VCaP (cell line): ENCODE results near the gene USO1.
"Not testable (repeated sequence)": the region's sequence is repeated elsewhere in the genome, so short reads cannot be mapped to it uniquely, and the experiment has no call there.

Source experiments
- H3K27ac ChIP-seq: fragments of 450-650 bp; 2 replicates; pipeline ENCODE4 v1.5.1; 2017
- CTCF ChIP-seq: fragments of 450-650 bp; conservative IDR thresholded peaks from 2 replicates; pipeline ENCODE4 v1.5.1; 2017; ENCODE audit warnings: mild to moderate bottlenecking, moderate library complexity

The USO1 gene

DNA sequence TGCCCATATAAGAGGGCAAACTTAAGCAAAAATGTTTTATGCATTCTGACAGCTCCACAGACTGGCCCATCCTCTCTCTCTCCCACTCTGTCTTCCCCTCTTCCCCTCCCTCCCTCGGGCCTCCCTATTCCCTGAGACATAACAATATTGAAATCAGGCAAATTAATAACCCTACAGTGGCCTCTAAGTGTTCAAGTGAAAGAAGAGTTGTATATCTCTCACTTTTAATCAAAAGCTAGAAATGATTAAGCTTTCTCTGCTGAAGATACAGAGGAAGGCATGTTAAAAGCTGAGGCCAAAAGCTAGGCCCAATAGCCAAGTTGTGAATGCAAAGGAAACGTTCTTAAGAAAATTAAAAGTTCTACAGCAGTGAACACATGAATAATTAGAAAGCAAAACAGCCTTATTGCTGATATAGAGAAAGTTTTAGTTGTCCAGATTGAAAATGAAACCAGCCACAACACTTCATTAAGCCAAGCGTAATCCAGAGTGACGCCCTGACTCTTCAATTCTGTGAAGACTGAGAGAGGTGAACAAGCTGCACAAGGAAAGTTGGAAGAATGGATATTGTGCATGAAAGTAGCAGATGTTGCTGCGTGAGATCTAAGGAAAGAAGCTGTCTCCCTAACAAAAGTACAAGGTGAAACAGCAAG is 54.9 kb downstream of the USO1 start:
- no peak overlapping the region for H3K27ac ChIP-seq
- TF ChIP-seq CTCF: no peak

DNA sequence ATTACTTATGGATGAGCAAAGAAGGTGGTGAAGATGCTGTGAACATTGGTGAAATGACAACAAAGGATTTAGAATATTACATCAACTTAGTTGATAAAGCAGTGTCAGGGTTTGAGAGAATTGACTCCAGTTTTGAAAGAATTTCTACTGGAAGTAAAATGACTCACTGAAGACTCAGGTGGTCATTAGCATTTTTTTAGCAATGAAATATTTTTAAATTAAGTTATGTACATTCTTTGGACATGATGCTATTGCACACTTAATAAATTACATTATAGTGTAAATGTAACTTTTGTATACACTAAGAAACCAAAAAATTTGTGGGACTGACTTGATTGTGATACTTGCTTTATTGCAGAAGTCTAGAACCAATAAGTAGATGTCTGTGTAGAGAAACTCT is 56.9 kb downstream of the USO1 start:
- no peak for TF ChIP-seq CTCF
- no peak overlapping the region for H3K27ac ChIP-seq

- TF ChIP-seq CTCF: no peak
Measured at GRCh38 chr4:75786526-75786925, 62.1 kb downstream of the USO1 start.

GRCh38 chr4:75786938-75787337 is 62.6 kb downstream of the USO1 start:
- TF ChIP-seq CTCF: no peak
- H3K27ac ChIP-seq: no peak overlapping the region

More at GRCh38 chr4:75786526-75786925, 62.1 kb downstream of the USO1 start:
- H3K27ac ChIP-seq: no peak overlapping the region

DNA sequence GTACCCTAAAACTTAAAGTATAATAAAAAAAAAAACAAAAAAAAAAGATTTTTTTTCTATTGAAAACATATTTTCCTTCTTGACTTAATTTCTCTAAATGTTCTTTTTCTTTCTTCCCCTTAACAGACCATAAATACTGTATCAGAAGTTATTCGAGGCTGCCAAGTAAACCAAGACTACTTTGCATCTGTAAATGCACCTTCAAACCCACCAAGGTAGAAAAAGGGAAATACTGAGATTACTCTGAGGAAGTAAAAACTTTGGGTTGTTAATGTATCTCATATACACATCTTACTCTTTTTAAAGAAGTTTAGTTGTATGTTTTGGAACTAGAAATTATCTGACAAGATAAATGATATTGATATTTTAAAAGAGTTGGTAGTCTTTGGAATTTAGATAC is 65.6 kb downstream of the USO1 start:
- H3K27ac ChIP-seq: no peak overlapping the region
- no peak for TF ChIP-seq CTCF

DNA sequence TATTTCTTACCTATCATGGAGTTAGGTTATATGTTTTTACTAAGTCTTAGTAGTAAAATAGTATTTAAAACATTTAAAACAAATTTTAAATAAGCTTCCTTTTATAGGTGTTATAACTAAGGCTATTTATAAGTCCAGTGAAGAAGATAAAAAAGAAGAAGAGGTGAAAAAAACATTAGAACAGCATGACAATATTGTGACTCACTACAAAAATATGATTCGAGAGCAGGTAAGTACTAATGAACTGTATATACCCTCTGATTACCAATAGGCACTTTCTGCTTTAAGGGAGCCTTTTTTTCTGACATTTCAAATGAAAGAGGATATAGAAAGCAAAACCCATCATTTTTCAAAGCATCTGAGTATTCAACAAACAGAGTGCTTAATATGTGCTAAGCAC is 76.6 kb downstream of the USO1 start:
- no peak overlapping the region for H3K27ac ChIP-seq
- TF ChIP-seq CTCF: no peak

DNA sequence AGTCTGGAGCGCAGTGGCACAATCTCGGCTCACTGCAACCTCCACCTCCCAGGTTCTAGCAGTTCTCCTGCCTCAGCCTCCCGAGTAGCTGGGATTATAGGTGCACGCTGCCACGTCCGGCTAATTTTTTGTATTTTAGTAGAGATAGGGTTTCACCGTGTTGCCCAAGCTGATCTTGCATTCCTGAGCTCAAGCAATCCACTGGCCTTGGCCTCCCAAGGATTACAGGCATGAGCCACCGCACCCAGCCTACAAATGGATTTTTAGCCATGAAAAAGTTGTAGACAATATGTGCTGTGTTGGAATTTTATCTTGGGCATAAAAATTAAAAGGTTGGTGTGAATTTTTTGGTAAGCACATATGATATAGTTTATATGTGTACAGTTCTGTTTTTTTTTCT is 81.7 kb downstream of the USO1 start:
- not testable (repeated sequence) for H3K27ac ChIP-seq

GRCh38 chr4:75817901-75818300 is 93.5 kb downstream of the USO1 start:
- no peak overlapping the region for H3K27ac ChIP-seq
- TF ChIP-seq CTCF: no peak
